WTC11 (cell line): ENCODE results near the gene DGLUCY.

Experiments
- ATF1 ChIP-seq: sonication (generic); formaldehyde crosslinking; IDR thresholded peaks from 2 replicates; pipeline ENCODE4 v1.8.1; 2023; ENCODE audit warnings: mild to moderate bottlenecking, moderate library complexity, missing genetic modification reagents
- ATF6 ChIP-seq: sonication (generic); formaldehyde crosslinking; IDR thresholded peaks from 2 replicates; pipeline ENCODE4 v1.8.1; 2023; ENCODE audit warnings: mild to moderate bottlenecking, missing genetic modification reagents
- CTCF ChIP-seq: fragments of 200-600 bp; IDR thresholded peaks from 2 replicates; pipeline ENCODE4 v1.8.0; 2022; ENCODE audit warnings: antibody characterized with exemption
- ZNF416 ChIP-seq: fragments of 250-450 bp; sonication (Bioruptor Pico); IDR thresholded peaks from 2 replicates; pipeline ENCODE4 v1.9.0; 2021; ENCODE audit warnings: mild to moderate bottlenecking, inconsistent platforms
- ZSCAN18 ChIP-seq: fragments of 250-450 bp; sonication (Bioruptor Pico); IDR thresholded peaks from 2 replicates; pipeline ENCODE4 v2.1.2; 2022; ENCODE audit warnings: mild to moderate bottlenecking, moderate library complexity

GRCh38 chr14:91252871-91253794, 139.3 kb downstream of the DGLUCY start:
- TF ChIP-seq CTCF (no peak), ATF6 (CRISPR knock-in tag) (no peak), ATF1 (no peak), ZSCAN18 (CRISPR knock-in tag) (no peak), ZNF416 (no peak)
